Measurements from ENCODE around the gene CMTM7. TPM values are rescaled to one million over a fixed set of nuclear protein-coding genes. Genes with fewer than 3 reads are reported as not detected.

CMTM7 gene
- total RNA-seq, 1 donor from 2014 or later = 18.0 TPM

DNA sequence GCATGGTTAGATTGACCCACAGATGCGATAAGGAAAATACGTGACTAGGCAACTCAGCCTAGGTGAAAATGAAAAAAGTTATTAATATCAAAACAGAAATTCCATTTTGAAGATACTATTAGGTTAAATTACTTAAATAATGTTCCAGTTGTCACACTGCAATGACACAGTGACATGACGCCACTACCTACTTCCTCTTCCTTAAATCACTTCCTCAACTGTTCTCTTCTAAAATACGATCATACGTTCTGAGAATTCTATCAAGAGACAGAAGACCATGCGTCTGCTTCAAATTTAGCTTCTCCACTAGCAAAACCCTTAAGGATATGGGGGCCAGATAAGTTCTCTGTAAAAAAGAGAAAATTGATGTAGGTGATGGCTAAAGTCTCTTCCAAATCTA is 92.8 kb downstream of the CMTM7 start:
- Mint-ChIP-seq H3K27me3 (ENCODE audit: low read depth) (no peaks in the 10 kb centered on the region), H3K27ac (no peak overlapping the region), H3K9me3 (no peaks in the 10 kb centered on the region), H3K4me3 (no peak overlapping the region), H3K4me1 (peaks cover 12% of the 10 kb centered on the region), H3K36me3 (peaks cover 26% of the 10 kb centered on the region)
- TF ChIP-seq, protein P1, sequence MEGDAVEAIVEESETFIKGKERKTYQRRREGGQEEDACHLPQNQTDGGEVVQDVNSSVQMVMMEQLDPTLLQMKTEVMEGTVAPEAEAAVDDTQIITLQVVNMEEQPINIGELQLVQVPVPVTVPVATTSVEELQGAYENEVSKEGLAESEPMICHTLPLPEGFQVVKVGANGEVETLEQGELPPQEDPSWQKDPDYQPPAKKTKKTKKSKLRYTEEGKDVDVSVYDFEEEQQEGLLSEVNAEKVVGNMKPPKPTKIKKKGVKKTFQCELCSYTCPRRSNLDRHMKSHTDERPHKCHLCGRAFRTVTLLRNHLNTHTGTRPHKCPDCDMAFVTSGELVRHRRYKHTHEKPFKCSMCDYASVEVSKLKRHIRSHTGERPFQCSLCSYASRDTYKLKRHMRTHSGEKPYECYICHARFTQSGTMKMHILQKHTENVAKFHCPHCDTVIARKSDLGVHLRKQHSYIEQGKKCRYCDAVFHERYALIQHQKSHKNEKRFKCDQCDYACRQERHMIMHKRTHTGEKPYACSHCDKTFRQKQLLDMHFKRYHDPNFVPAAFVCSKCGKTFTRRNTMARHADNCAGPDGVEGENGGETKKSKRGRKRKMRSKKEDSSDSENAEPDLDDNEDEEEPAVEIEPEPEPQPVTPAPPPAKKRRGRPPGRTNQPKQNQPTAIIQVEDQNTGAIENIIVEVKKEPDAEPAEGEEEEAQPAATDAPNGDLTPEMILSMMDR (IDR thresholded peaks at IDR 0.05; ENCODE audit: unreplicated experiment) = no peak
- no peak for DNase-seq (ENCODE audit: low spot score in 2 of 2, unreplicated experiment in 2 of 2)

DNA sequence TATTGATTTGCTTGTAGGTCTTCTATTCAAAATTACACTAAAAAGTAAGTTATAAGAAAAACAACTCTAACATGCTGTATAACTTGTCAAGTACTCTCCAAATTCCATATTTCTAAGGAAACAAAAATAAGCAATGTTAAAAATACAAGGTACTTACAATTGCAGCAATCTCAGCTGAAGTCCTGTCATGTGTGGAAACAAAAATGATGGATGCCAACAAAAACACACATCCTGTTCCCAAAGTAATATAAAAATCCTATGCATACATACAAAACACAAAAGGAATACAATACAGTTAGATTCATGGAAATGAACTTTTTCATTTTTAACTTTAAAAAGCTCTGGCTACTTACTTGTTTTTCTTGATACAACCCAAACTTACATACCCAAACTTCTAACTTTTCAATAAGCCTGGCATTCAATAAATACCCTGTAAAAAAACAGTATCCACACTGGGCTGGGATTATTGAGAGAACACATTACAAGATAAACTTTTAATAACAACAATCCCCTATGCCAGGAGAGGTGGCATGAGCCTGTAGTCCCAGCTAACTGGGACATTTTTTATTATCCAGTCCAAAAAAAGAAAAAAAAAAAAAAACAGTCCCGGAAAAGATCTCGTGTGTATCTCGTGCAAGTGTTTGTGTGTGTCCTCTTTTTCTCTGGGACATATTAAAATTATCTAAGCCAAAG is 96.3 kb downstream of the CMTM7 start:
- no peak overlapping the region for H3K27ac Mint-ChIP-seq

DNA sequence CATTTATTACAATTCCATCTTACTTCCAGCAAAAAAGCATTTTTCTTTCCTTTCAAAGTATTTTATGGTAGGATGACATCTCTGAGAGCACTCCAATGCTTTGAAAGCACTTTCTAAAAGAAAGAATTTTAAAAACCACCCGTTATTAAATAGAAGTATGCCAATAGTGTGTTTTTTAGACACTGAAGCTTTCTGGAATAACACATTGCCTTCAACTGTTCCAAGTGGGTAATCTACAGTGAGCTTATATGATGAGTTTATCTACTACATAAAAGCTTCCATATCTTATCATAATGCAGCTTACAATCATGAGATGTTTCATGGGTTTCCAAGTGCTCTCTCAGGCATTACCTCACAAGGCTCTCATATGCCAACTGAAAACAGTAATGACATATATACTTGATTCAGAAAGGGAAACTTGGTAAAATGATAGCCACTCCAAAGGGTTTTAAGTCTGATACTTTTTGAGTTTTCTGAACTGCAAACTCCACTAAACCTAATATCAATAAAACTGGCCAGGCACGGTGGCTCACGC is 96.9 kb downstream of the CMTM7 start:
- Mint-ChIP-seq H3K4me1 (peaks cover 12% of the 10 kb centered on the region), H3K27ac (no peak overlapping the region), H3K4me3 (no peak overlapping the region), H3K9me3 (no peaks in the 10 kb centered on the region), H3K36me3 (peaks cover 9% of the 10 kb centered on the region), H3K27me3 (ENCODE audit: low read depth) (no peaks in the 10 kb centered on the region)
- TF ChIP-seq, protein P1 (IDR thresholded peaks at IDR 0.05; ENCODE audit: unreplicated experiment) = no peak
- DNase-seq (ENCODE audit: low spot score in 2 of 2, unreplicated experiment in 2 of 2) = no peak

More for the DNA sequence above, 96.3 kb downstream of the CMTM7 start:
- no peaks in the 10 kb centered on the region for H3K9me3 Mint-ChIP-seq
- H3K4me1 Mint-ChIP-seq = peaks cover 12% of the 10 kb centered on the region
- TF ChIP-seq, protein P1 (IDR thresholded peaks at IDR 0.05; ENCODE audit: unreplicated experiment) = no peak
- peaks cover 9% of the 10 kb centered on the region for H3K36me3 Mint-ChIP-seq
- DNase-seq (ENCODE audit: low spot score in 2 of 2, unreplicated experiment in 2 of 2) = no peak
- no peak overlapping the region for H3K4me3 Mint-ChIP-seq
- no peaks in the 10 kb centered on the region for H3K27me3 Mint-ChIP-seq (ENCODE audit: low read depth)

DNA sequence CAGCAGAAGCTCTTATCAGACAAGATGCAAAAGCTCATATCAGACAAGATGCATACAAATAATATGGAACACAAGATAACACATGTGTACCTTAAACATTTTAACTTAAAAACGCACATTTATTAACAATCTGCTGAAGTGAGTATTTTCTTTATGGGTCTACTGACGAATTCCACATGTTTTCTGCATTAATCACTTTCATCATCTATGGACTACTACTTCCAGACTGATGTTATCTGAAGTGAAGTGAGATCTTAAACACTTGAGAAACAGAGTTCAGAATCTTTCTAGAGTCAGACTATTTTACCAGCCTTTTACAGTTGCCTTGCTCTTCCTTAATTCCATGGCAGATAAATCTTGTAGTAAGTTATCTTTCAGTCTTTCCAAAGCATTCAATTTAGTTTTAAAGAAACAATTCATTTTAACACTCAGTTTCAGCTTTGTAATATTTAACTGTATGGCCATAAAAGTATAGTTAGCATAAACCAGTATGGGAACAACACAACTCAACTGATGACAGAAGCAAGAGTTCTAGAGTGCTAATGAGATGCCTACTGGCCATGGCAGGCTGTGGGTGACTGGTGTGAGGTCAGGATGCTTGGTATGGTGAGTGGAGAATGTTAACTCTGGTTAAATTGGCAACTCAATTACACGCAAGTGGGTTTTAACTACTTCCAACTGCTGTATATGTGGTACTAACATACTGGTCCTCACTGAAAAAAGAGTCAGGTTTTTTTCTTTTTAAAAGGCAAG is 101.2 kb downstream of the CMTM7 start:
- TF ChIP-seq, protein P1 (IDR thresholded peaks at IDR 0.05; ENCODE audit: unreplicated experiment) = no peak
- no peaks in the 10 kb centered on the region for H3K27me3 Mint-ChIP-seq (ENCODE audit: low read depth)
- no peak for DNase-seq (ENCODE audit: low spot score in 2 of 2, unreplicated experiment in 2 of 2)

DNA sequence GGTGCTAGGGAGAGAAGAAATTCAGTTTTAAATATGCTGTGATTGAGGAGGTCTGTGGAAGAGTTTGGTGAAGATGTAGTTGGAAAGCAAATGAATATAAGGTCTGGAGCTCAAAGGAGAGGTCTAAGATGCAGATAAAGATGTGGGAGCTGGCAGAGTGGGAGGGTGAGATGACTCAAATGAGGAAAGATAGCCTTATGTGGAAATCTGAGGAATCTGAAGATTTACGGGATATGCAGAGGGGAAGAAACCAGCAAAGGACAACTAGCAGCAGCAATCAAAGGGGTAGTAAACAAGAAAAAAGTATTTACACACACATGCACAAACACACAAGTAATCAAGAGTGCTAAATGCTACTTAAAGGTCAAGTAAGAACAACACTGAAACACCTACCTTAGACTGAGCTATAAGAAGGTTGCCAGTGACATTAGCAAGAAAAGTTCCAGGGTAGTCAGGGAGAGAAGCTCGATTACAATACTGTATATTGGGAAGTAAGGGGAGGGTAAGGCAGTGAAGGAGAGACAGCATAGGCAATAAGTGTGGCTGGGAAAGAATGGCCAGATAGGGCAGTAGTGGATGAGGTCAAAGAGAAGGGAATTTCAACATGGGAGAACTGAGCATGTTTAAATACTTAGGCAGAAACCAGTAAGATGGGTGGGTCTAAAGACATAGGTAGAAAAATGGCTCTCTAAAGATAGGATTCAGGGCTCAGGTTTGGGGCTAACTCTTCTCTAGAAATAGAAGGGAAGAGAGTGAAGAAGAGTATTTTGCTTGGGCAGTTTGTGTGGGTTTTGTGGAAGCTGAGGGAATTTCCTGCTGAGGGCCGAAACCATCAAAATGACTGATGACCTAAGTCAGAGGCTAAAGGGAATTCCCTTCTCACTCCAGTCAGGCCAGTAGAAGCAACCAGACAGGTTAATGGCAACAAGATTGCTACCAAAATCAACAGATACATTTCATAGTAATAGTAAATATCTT is 102.1 kb downstream of the CMTM7 start:
- H3K9me3 Mint-ChIP-seq = peaks cover 5% of the 10 kb centered on the region
- no peak overlapping the region for H3K4me3 Mint-ChIP-seq
- no peaks in the 10 kb centered on the region for H3K27me3 Mint-ChIP-seq (ENCODE audit: low read depth)
- H3K27ac Mint-ChIP-seq = no peak overlapping the region
- no peak for DNase-seq (ENCODE audit: low spot score in 2 of 2, unreplicated experiment in 2 of 2)
- H3K36me3 Mint-ChIP-seq = peaks cover 8% of the 10 kb centered on the region
- H3K4me1 Mint-ChIP-seq = peaks cover 8% of the 10 kb centered on the region
- TF ChIP-seq, protein P1 (IDR thresholded peaks at IDR 0.05; ENCODE audit: unreplicated experiment) = no peak

More for the DNA sequence above, 101.2 kb downstream of the CMTM7 start:
- peaks cover 10% of the 10 kb centered on the region for H3K4me1 Mint-ChIP-seq
- H3K36me3 Mint-ChIP-seq = peaks cover 8% of the 10 kb centered on the region
- H3K9me3 Mint-ChIP-seq = peaks cover 5% of the 10 kb centered on the region
- no peak overlapping the region for H3K27ac Mint-ChIP-seq
- no peak overlapping the region for H3K4me3 Mint-ChIP-seq

Measured in mesothelial cell of epicardium (in vitro differentiated cells).